Measurements from ENCODE around the gene GRIK3.

The GRIK3 gene

GRCh38 chr1:37032660-37033354 lies 1.5 kb downstream of the GRIK3 start:
- no peak overlapping the region for H3K27ac ChIP-seq (replicated peaks)
- TF ChIP-seq SPI1 (IDR thresholded peaks at IDR 0.05; ENCODE audit: borderline replicate concordance, low read depth) (no peak), GABPA (IDR thresholded peaks at IDR 0.05; ENCODE audit: low read depth) (no peak), CTCF (IDR thresholded peaks at IDR 0.05; ENCODE audit: insufficient read depth, low read length) (no peak), POLR2AphosphoS5 (IDR thresholded peaks at IDR 0.05; ENCODE audit: low read depth) (no peak)
- TF ChIP-seq, protein P1, sequence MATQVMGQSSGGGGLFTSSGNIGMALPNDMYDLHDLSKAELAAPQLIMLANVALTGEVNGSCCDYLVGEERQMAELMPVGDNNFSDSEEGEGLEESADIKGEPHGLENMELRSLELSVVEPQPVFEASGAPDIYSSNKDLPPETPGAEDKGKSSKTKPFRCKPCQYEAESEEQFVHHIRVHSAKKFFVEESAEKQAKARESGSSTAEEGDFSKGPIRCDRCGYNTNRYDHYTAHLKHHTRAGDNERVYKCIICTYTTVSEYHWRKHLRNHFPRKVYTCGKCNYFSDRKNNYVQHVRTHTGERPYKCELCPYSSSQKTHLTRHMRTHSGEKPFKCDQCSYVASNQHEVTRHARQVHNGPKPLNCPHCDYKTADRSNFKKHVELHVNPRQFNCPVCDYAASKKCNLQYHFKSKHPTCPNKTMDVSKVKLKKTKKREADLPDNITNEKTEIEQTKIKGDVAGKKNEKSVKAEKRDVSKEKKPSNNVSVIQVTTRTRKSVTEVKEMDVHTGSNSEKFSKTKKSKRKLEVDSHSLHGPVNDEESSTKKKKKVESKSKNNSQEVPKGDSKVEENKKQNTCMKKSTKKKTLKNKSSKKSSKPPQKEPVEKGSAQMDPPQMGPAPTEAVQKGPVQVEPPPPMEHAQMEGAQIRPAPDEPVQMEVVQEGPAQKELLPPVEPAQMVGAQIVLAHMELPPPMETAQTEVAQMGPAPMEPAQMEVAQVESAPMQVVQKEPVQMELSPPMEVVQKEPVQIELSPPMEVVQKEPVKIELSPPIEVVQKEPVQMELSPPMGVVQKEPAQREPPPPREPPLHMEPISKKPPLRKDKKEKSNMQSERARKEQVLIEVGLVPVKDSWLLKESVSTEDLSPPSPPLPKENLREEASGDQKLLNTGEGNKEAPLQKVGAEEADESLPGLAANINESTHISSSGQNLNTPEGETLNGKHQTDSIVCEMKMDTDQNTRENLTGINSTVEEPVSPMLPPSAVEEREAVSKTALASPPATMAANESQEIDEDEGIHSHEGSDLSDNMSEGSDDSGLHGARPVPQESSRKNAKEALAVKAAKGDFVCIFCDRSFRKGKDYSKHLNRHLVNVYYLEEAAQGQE (IDR thresholded peaks at IDR 0.05; ENCODE audit: insufficient replicate concordance, low read depth) = no peak
- no peak for DNase-seq (ENCODE audit: low read depth in 1 of 2, low spot score in 1 of 2)
- no peak overlapping the region for H3K4me3 ChIP-seq (replicated peaks; ENCODE audit: insufficient read depth, low read length)
- H3K27me3 ChIP-seq (ENCODE audit: insufficient read depth, poor library complexity, severe bottlenecking) = peaks cover 35% of the 10 kb centered on the region

GRCh38 chr1:37031871-37032270 lies 2.4 kb downstream of the GRIK3 start:
- no peak for TF ChIP-seq CTCF (IDR thresholded peaks at IDR 0.05; ENCODE audit: insufficient read depth, low read length)
- no peak for TF ChIP-seq GABPA (IDR thresholded peaks at IDR 0.05; ENCODE audit: low read depth)
- TF ChIP-seq SPI1 (IDR thresholded peaks at IDR 0.05; ENCODE audit: borderline replicate concordance, low read depth) = no peak
- no peak for TF ChIP-seq POLR2AphosphoS5 (IDR thresholded peaks at IDR 0.05; ENCODE audit: low read depth)
- TF ChIP-seq, protein P1 (IDR thresholded peaks at IDR 0.05; ENCODE audit: insufficient replicate concordance, low read depth) = no peak
- Histone ChIP-seq H3K27ac (replicated peaks) (no peak overlapping the region), H3K4me3 (replicated peaks; ENCODE audit: insufficient read depth, low read length) (no peak overlapping the region), H3K27me3 (ENCODE audit: insufficient read depth, poor library complexity, severe bottlenecking) (peaks cover 33% of the 10 kb centered on the region)
- DNase-seq (ENCODE audit: low read depth in 1 of 2, low spot score in 1 of 2) = no peak

GRCh38 chr1:37031429-37031828 lies 2.9 kb downstream of the GRIK3 start:
- no peak for DNase-seq (ENCODE audit: low read depth in 1 of 2, low spot score in 1 of 2)
- H3K27me3 ChIP-seq (ENCODE audit: insufficient read depth, poor library complexity, severe bottlenecking) = peaks cover 31% of the 10 kb centered on the region
- H3K27ac ChIP-seq (replicated peaks) = no peak overlapping the region
- TF ChIP-seq POLR2AphosphoS5 (IDR thresholded peaks at IDR 0.05; ENCODE audit: low read depth) (no peak), GABPA (IDR thresholded peaks at IDR 0.05; ENCODE audit: low read depth) (no peak), CTCF (IDR thresholded peaks at IDR 0.05; ENCODE audit: insufficient read depth, low read length) (no peak), SPI1 (IDR thresholded peaks at IDR 0.05; ENCODE audit: borderline replicate concordance, low read depth) (no peak)
- TF ChIP-seq, protein P1 (IDR thresholded peaks at IDR 0.05; ENCODE audit: insufficient replicate concordance, low read depth) = no peak
- no peak overlapping the region for H3K4me3 ChIP-seq (replicated peaks; ENCODE audit: insufficient read depth, low read length)
